Measurements from ENCODE around the gene AP1G2.
"Not testable (repeated sequence)": the region's sequence is repeated elsewhere in the genome, so short reads cannot be mapped to it uniquely, and the experiment has no call there.

Gene AP1G2

GRCh38 chr14:23538050-23538718 is 29.4 kb downstream of the AP1G2 start:
- no peak for DNase-seq (ENCODE audit: low read depth)

GRCh38 chr14:23537351-23538049 is 30.1 kb downstream of the AP1G2 start:
- no peak for DNase-seq (ENCODE audit: low read depth)

GRCh38 chr14:23536906-23537305 is 30.7 kb downstream of the AP1G2 start:
- DNase-seq (ENCODE audit: low read depth), result not testable (repeated sequence)

- DNase-seq (ENCODE audit: low read depth), result no peak
These were observed 31.1 kb downstream of the AP1G2 start for GRCh38 chr14:23536494-23536893.

- DNase-seq (ENCODE audit: low read depth), result no peak
These were observed 31.6 kb downstream of the AP1G2 start for GRCh38 chr14:23535943-23536342.

- DNase-seq (ENCODE audit: low read depth), result no peak
These were observed 33.7 kb downstream of the AP1G2 start for GRCh38 chr14:23533652-23534435.

GRCh38 chr14:23532658-23533057 is 34.9 kb downstream of the AP1G2 start:
- DNase-seq (ENCODE audit: low read depth), result no peak

- no peak for DNase-seq (ENCODE audit: low read depth)
These were observed 36.2 kb downstream of the AP1G2 start for GRCh38 chr14:23531391-23531790.

- no peak for DNase-seq (ENCODE audit: low read depth)
These were observed 37.1 kb downstream of the AP1G2 start for GRCh38 chr14:23530375-23531055.

- DNase-seq (ENCODE audit: low read depth), result no peak
These were observed 38.6 kb downstream of the AP1G2 start for GRCh38 chr14:23529016-23529415.

GRCh38 chr14:23528555-23528954 is 39.0 kb downstream of the AP1G2 start:
- no peak for DNase-seq (ENCODE audit: low read depth)

- no peak for DNase-seq (ENCODE audit: low read depth)
These were observed 42.0 kb downstream of the AP1G2 start for GRCh38 chr14:23525611-23526010.

- DNase-seq (ENCODE audit: low read depth), result no peak
These were observed 42.6 kb downstream of the AP1G2 start for GRCh38 chr14:23524954-23525353.

GRCh38 chr14:23523229-23524016 is 44.2 kb downstream of the AP1G2 start:
- DNase-seq (ENCODE audit: low read depth), result no peak

GRCh38 chr14:23522643-23523198 is 44.9 kb downstream of the AP1G2 start:
- DNase-seq (ENCODE audit: low read depth), result no peak

- DNase-seq (ENCODE audit: low read depth), result no peak
These were observed 45.6 kb downstream of the AP1G2 start for GRCh38 chr14:23521785-23522640.

- no peak for DNase-seq (ENCODE audit: low read depth)
These were observed 46.6 kb downstream of the AP1G2 start for GRCh38 chr14:23520899-23521533.

- no peak for DNase-seq (ENCODE audit: low read depth)
These were observed 48.9 kb downstream of the AP1G2 start for GRCh38 chr14:23518709-23519108.

- no peak for DNase-seq (ENCODE audit: low read depth)
These were observed 49.8 kb downstream of the AP1G2 start for GRCh38 chr14:23517650-23518326.

Data from stimulated activated CD8-positive, alpha-beta memory T cell treated with anti-CD3 and anti-CD28 coated beads, Interleukin-7, amount 100 ng/mL, for 24 hours (primary cell).